ENCODE measurements around the gene ALG6.

ALG6 gene

DNA sequence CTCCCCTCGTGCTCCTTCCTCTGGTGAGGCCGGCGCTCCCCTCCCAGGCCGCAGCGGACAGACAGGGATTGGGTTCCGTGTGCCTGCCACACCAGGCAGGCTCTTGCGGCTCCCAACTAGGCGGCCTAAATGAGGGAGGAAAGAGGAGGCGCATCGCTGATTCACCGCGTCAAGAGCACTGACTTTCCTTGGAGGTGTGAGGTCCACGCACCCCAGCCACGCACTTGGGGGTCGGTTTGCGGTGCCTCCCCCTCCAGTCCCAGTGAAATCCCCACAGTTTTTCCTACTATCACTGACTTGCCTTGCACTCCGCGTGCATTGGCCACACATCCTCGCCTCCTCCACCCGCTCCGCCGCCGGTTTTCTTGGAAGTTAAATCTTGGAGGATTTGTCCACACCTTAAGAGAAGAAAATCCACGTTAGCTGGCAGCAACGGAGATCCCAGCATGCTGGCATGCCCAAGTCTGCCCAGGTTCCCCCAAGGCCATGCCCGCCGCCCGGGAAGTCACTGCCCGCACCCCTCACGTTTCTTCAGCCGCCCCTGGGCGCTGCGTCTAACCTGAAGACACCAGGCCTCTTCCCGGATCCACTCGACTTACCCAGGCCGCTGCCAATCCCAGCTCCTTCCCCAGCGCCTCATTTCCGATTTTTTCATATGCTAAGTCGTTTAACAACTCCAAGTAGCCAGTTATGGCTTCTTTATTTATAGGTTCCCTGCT lies 46.2 kb upstream of the ALG6 start:
- H3K4me3 ChIP-seq (replicated peaks in 1 of 2; ENCODE audit: low read depth in 2 of 2, low read length in 2 of 2): no peak overlapping the region
- DNase-seq (ENCODE audit: low read depth in 2 of 2): no peak
- TF ChIP-seq CTCF (IDR thresholded peaks at IDR 0.05; ENCODE audit: low read depth, low read length): no peak

- DNase-seq (ENCODE audit: low read depth in 2 of 2): no peak
- peak overlapping the region; percentile 40 to 52 for H3K4me3 ChIP-seq (replicated peaks in 1 of 2; ENCODE audit: low read depth in 2 of 2, low read length in 2 of 2)
- no peak for TF ChIP-seq CTCF (IDR thresholded peaks at IDR 0.05; ENCODE audit: low read depth, low read length)
Measured at GRCh38 chr1:63321785-63322113, 45.7 kb upstream of the ALG6 start.

GRCh38 chr1:63322114-63322943 lies 45.1 kb upstream of the ALG6 start, which contains the start of gene FOXD3:
Gene FOXD3 (plus strand): TSS chr1:63322567. CDS start chr1:63323059, 492 bp downstream.
- peak within 1 kb of the TSS; percentile 40 to 52 for H3K4me3 ChIP-seq (replicated peaks in 1 of 2; ENCODE audit: low read depth in 2 of 2, low read length in 2 of 2)
- TF ChIP-seq CTCF (IDR thresholded peaks at IDR 0.05; ENCODE audit: low read depth, low read length): no peak
- peak; percentile 36 to 45 for DNase-seq (ENCODE audit: low read depth in 2 of 2)

- H3K4me3 ChIP-seq (replicated peaks in 1 of 2; ENCODE audit: low read depth in 2 of 2, low read length in 2 of 2): peak overlapping the region in 1 of 2 donors; percentile 7
Measured at GRCh38 chr1:63322944-63323864, 44.2 kb upstream of the ALG6 start.

GRCh38 chr1:63323865-63324778 lies 43.3 kb upstream of the ALG6 start:
- no peak for DNase-seq (ENCODE audit: low read depth in 2 of 2)
- TF ChIP-seq CTCF (IDR thresholded peaks at IDR 0.05; ENCODE audit: low read depth, low read length): no peak
- H3K4me3 ChIP-seq (replicated peaks in 1 of 2; ENCODE audit: low read depth in 2 of 2, low read length in 2 of 2): no peak overlapping the region

More at GRCh38 chr1:63322944-63323864, 44.2 kb upstream of the ALG6 start:
- peak in 1 of 2 donors; percentile 16 for DNase-seq (ENCODE audit: low read depth in 2 of 2)
- no peak for TF ChIP-seq CTCF (IDR thresholded peaks at IDR 0.05; ENCODE audit: low read depth, low read length)

All from cardiac fibroblast (primary cell).